ENCODE results near the gene WHAMM.

The WHAMM gene

GRCh38 chr15:82871358-82871757 is 61.9 kb downstream of the WHAMM start:
- in situ Hi-C loops (cut with MboI; ENCODE audit: low pct_unique_long_range_greater_than_20kb, low sequenced_read_pairs, unreplicated experiment) = no loop called here
- no peak for TF ChIP-seq CTCF (IDR thresholded peaks at IDR 0.05; ENCODE audit: extremely low read depth, insufficient read depth, missing control alignments)
- DNase-seq (ENCODE audit: low spot score) = no peak

- DNase-seq (ENCODE audit: low spot score) = no peak
- TF ChIP-seq CTCF (IDR thresholded peaks at IDR 0.05; ENCODE audit: extremely low read depth, insufficient read depth, missing control alignments) = no peak
- in situ Hi-C loops (cut with MboI; ENCODE audit: low pct_unique_long_range_greater_than_20kb, low sequenced_read_pairs, unreplicated experiment) = no loop called here
Measured at GRCh38 chr15:82871832-82872484, 62.5 kb downstream of the WHAMM start.

GRCh38 chr15:82873000-82873680 is 63.7 kb downstream of the WHAMM start:
- in situ Hi-C loops (cut with MboI; ENCODE audit: low pct_unique_long_range_greater_than_20kb, low sequenced_read_pairs, unreplicated experiment) = no loop called here
- DNase-seq (ENCODE audit: low spot score) = no peak
- TF ChIP-seq CTCF (IDR thresholded peaks at IDR 0.05; ENCODE audit: extremely low read depth, insufficient read depth, missing control alignments) = no peak

GRCh38 chr15:82874267-82874666 is 64.8 kb downstream of the WHAMM start:
- DNase-seq (ENCODE audit: low spot score) = no peak
- no peak for TF ChIP-seq CTCF (IDR thresholded peaks at IDR 0.05; ENCODE audit: extremely low read depth, insufficient read depth, missing control alignments)
- in situ Hi-C loops (cut with MboI; ENCODE audit: low pct_unique_long_range_greater_than_20kb, low sequenced_read_pairs, unreplicated experiment) = no loop called here

- in situ Hi-C loops (cut with MboI; ENCODE audit: low pct_unique_long_range_greater_than_20kb, low sequenced_read_pairs, unreplicated experiment) = no loop called here
- TF ChIP-seq CTCF (IDR thresholded peaks at IDR 0.05; ENCODE audit: extremely low read depth, insufficient read depth, missing control alignments) = no peak
- no peak for DNase-seq (ENCODE audit: low spot score)
Measured at GRCh38 chr15:82874961-82875360, 65.5 kb downstream of the WHAMM start.

- TF ChIP-seq CTCF (IDR thresholded peaks at IDR 0.05; ENCODE audit: extremely low read depth, insufficient read depth, missing control alignments) = no peak
- in situ Hi-C loops (cut with MboI; ENCODE audit: low pct_unique_long_range_greater_than_20kb, low sequenced_read_pairs, unreplicated experiment) = no loop called here
- no peak for DNase-seq (ENCODE audit: low spot score)
Measured at GRCh38 chr15:82875411-82876003, 66.1 kb downstream of the WHAMM start.
